ENCODE results near the gene CCBE1. TPM values are rescaled to one million over a fixed set of nuclear protein-coding genes. Genes with fewer than 3 reads are reported as not detected.

The CCBE1 gene
- total RNA-seq, 1 experiment from 2014 or later = 28.9 TPM

- no peaks in the 10 kb centered on the region for H3K27me3 Mint-ChIP-seq (ENCODE audit: insufficient read depth, unreplicated experiment)
- BruUV-seq (replicated peaks) = no TSS peak
- no peaks in the 10 kb centered on the region for H3K4me1 Mint-ChIP-seq (ENCODE audit: insufficient read depth, unreplicated experiment)
- CTCF ChIA-PET = interaction anchor here (1.5 kb wide), 1 partner anchor 138 kb away, joined by 7 read pairs; no protein-coding TSS in a partner anchor
- no peak for TF ChIP-seq CTCF (IDR thresholded peaks at IDR 0.05; ENCODE audit: unreplicated experiment)
- no peak overlapping the region for H3K27ac Mint-ChIP-seq (ENCODE audit: low read depth, unreplicated experiment)
- H3K4me3 Mint-ChIP-seq (ENCODE audit: unreplicated experiment) = no peak overlapping the region
- POLR2A ChIA-PET = no interaction called here
- H3K36me3 Mint-ChIP-seq (ENCODE audit: insufficient read depth, unreplicated experiment) = no peaks in the 10 kb centered on the region
- DNase-seq (ENCODE audit: unreplicated experiment) = no peak
- H3K9me3 Mint-ChIP-seq (ENCODE audit: unreplicated experiment) = no peaks in the 10 kb centered on the region
- intact Hi-C loops (cut with micrococcal nuclease) = no loop called here
These were observed 100.2 kb downstream of the CCBE1 start for GRCh38 chr18:59597049-59597448.

- ChIA-PET CTCF (interaction anchor here (0.7 to 1.2 kb wide), 3 partner anchors 27 to 134 kb away, joined by 3 to 5 read pairs (median 3); partner anchors contain the start of gene CCBE1), POLR2A (interaction anchor here (1.1 kb wide), 1 partner anchor 17 kb away, joined by 4 read pairs; no protein-coding TSS in a partner anchor)
- Mint-ChIP-seq H3K27ac (ENCODE audit: low read depth, unreplicated experiment) (no peak overlapping the region), H3K4me3 (ENCODE audit: unreplicated experiment) (no peak overlapping the region), H3K36me3 (ENCODE audit: insufficient read depth, unreplicated experiment) (no peaks in the 10 kb centered on the region), H3K9me3 (ENCODE audit: unreplicated experiment) (no peaks in the 10 kb centered on the region), H3K27me3 (ENCODE audit: insufficient read depth, unreplicated experiment) (no peaks in the 10 kb centered on the region), H3K4me1 (ENCODE audit: insufficient read depth, unreplicated experiment) (no peaks in the 10 kb centered on the region)
- intact Hi-C loops (cut with micrococcal nuclease) = no loop called here
- no TSS peak for BruUV-seq (replicated peaks)
- no peak for DNase-seq (ENCODE audit: unreplicated experiment)
- TF ChIP-seq CTCF (IDR thresholded peaks at IDR 0.05; ENCODE audit: unreplicated experiment) = no peak
These were observed 103.9 kb downstream of the CCBE1 start for GRCh38 chr18:59593291-59593717.

GRCh38 chr18:59592624-59593023 is 104.6 kb downstream of the CCBE1 start:
- intact Hi-C loops (cut with micrococcal nuclease) = no loop called here
- H3K36me3 Mint-ChIP-seq (ENCODE audit: insufficient read depth, unreplicated experiment) = no peaks in the 10 kb centered on the region
- no peaks in the 10 kb centered on the region for H3K4me1 Mint-ChIP-seq (ENCODE audit: insufficient read depth, unreplicated experiment)
- BruUV-seq (replicated peaks) = no TSS peak
- ChIA-PET CTCF (no interaction called here), POLR2A (no interaction called here)
- no peak overlapping the region for H3K4me3 Mint-ChIP-seq (ENCODE audit: unreplicated experiment)
- H3K9me3 Mint-ChIP-seq (ENCODE audit: unreplicated experiment) = no peaks in the 10 kb centered on the region
- no peak overlapping the region for H3K27ac Mint-ChIP-seq (ENCODE audit: low read depth, unreplicated experiment)
- H3K27me3 Mint-ChIP-seq (ENCODE audit: insufficient read depth, unreplicated experiment) = no peaks in the 10 kb centered on the region
- no peak for TF ChIP-seq CTCF (IDR thresholded peaks at IDR 0.05; ENCODE audit: unreplicated experiment)
- no peak for DNase-seq (ENCODE audit: unreplicated experiment)

- Mint-ChIP-seq H3K36me3 (ENCODE audit: insufficient read depth, unreplicated experiment) (no peaks in the 10 kb centered on the region), H3K9me3 (ENCODE audit: unreplicated experiment) (no peaks in the 10 kb centered on the region), H3K27me3 (ENCODE audit: insufficient read depth, unreplicated experiment) (no peaks in the 10 kb centered on the region), H3K4me3 (ENCODE audit: unreplicated experiment) (no peak overlapping the region), H3K27ac (ENCODE audit: low read depth, unreplicated experiment) (no peak overlapping the region), H3K4me1 (ENCODE audit: insufficient read depth, unreplicated experiment) (peaks cover 4% of the 10 kb centered on the region)
- TF ChIP-seq CTCF (IDR thresholded peaks at IDR 0.05; ENCODE audit: unreplicated experiment) = no peak
- BruUV-seq (replicated peaks) = no TSS peak
- CTCF ChIA-PET = interaction anchor here (1.4 kb wide), 1 partner anchor 123 kb away, joined by 3 read pairs; no protein-coding TSS in a partner anchor
- POLR2A ChIA-PET = interaction anchor here (1.1 kb wide), 2 partner anchors 14 to 41 kb away, joined by 3 read pairs; no protein-coding TSS in a partner anchor
- intact Hi-C loops (cut with micrococcal nuclease) = no loop called here
- DNase-seq (ENCODE audit: unreplicated experiment) = no peak
These were observed 114.8 kb downstream of the CCBE1 start for GRCh38 chr18:59582395-59582794.
